ENCODE data around the gene GIMAP8.
"Not testable (repeated sequence)": the region's sequence is repeated elsewhere in the genome, so short reads cannot be mapped to it uniquely, and the experiment has no call there.

The GIMAP8 gene

DNA sequence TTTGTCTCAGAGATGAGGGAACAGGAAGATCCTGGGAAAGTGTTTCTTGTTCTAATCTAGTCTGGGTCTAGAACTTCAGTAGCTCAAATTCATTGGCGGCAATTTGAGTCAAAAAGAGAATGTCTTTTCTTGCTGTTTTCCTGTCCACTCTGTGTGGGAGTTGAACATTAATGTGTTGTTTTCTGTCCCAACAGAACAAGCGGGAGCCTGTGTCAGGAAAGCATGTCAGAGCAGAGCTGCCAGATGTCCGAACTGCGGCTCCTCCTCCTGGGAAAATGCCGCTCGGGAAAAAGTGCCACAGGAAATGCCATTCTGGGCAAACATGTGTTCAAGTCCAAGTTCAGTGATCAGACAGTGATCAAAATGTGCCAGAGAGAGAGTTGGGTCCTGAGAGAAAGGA lies 16.0 kb downstream of the GIMAP8 start:
- Histone ChIP-seq H3K36me3 (ENCODE audit: insufficient read depth, low read length) (no peaks in the 10 kb centered on the region), H2AFZ (ENCODE audit: low read length, unreplicated experiment) (no peak overlapping the region), H3K4me1 (ENCODE audit: control insufficient read depth, insufficient read depth, low read length, unreplicated experiment) (no peaks in the 10 kb centered on the region)

GRCh38 chr7:150468241-150468640 lies 17.8 kb downstream of the GIMAP8 start:
- Histone ChIP-seq H3K4me1 (ENCODE audit: control insufficient read depth, insufficient read depth, low read length, unreplicated experiment) (no peaks in the 10 kb centered on the region), H2AFZ (ENCODE audit: low read length, unreplicated experiment) (no peak overlapping the region), H3K36me3 (ENCODE audit: insufficient read depth, low read length) (no peaks in the 10 kb centered on the region), H3K4me3 (ENCODE audit: low read depth, low read length) (no peak overlapping the region), H3K27me3 (ENCODE audit: insufficient read depth, low read length) (no peaks in the 10 kb centered on the region), H3K79me2 (ENCODE audit: control insufficient read depth, insufficient read depth, low read length, unreplicated experiment) (no peaks in the 10 kb centered on the region), H3K27ac (ENCODE audit: low read depth, low read length) (no peak overlapping the region)

More for the DNA sequence above, 16.0 kb downstream of the GIMAP8 start:
- Histone ChIP-seq H3K27ac (ENCODE audit: low read depth, low read length) (no peak overlapping the region), H3K4me3 (ENCODE audit: low read depth, low read length) (no peak overlapping the region), H3K79me2 (ENCODE audit: control insufficient read depth, insufficient read depth, low read length, unreplicated experiment) (no peaks in the 10 kb centered on the region), H3K27me3 (ENCODE audit: insufficient read depth, low read length) (no peaks in the 10 kb centered on the region)

GRCh38 chr7:150471886-150472285 lies 21.5 kb downstream of the GIMAP8 start:
- H3K27ac ChIP-seq (ENCODE audit: low read depth, low read length) = no peak overlapping the region
- H3K27me3 ChIP-seq (ENCODE audit: insufficient read depth, low read length) = no peaks in the 10 kb centered on the region
- H3K4me1 ChIP-seq (ENCODE audit: control insufficient read depth, insufficient read depth, low read length, unreplicated experiment) = no peaks in the 10 kb centered on the region
- no peaks in the 10 kb centered on the region for H3K79me2 ChIP-seq (ENCODE audit: control insufficient read depth, insufficient read depth, low read length, unreplicated experiment)
- no peak overlapping the region for H3K4me3 ChIP-seq (ENCODE audit: low read depth, low read length)
- H2AFZ ChIP-seq (ENCODE audit: low read length, unreplicated experiment) = no peak overlapping the region
- no peaks in the 10 kb centered on the region for H3K36me3 ChIP-seq (ENCODE audit: insufficient read depth, low read length)

GRCh38 chr7:150473902-150474301 lies 23.5 kb downstream of the GIMAP8 start:
- peaks cover 6% of the 10 kb centered on the region; the same call in 1 of the 2 replicates for H3K27me3 ChIP-seq (ENCODE audit: insufficient read depth, low read length)
- H3K27ac ChIP-seq (ENCODE audit: low read depth, low read length) = no peak overlapping the region
- no peaks in the 10 kb centered on the region for H3K4me1 ChIP-seq (ENCODE audit: control insufficient read depth, insufficient read depth, low read length, unreplicated experiment)
- no peak overlapping the region for H2AFZ ChIP-seq (ENCODE audit: low read length, unreplicated experiment)
- H3K36me3 ChIP-seq (ENCODE audit: insufficient read depth, low read length) = no peaks in the 10 kb centered on the region
- H3K4me3 ChIP-seq (ENCODE audit: low read depth, low read length) = no peak overlapping the region
- no peaks in the 10 kb centered on the region for H3K79me2 ChIP-seq (ENCODE audit: control insufficient read depth, insufficient read depth, low read length, unreplicated experiment)

- Histone ChIP-seq H3K27me3 (ENCODE audit: insufficient read depth, low read length) (peaks cover 6% of the 10 kb centered on the region; the same call in 1 of the 2 replicates), H3K4me1 (ENCODE audit: control insufficient read depth, insufficient read depth, low read length, unreplicated experiment) (no peaks in the 10 kb centered on the region), H3K4me3 (ENCODE audit: low read depth, low read length) (no peak overlapping the region), H3K79me2 (ENCODE audit: control insufficient read depth, insufficient read depth, low read length, unreplicated experiment) (no peaks in the 10 kb centered on the region), H2AFZ (ENCODE audit: low read length, unreplicated experiment) (no peak overlapping the region), H3K36me3 (ENCODE audit: insufficient read depth, low read length) (no peaks in the 10 kb centered on the region), H3K27ac (ENCODE audit: low read depth, low read length) (no peak overlapping the region)
Observed at GRCh38 chr7:150476285-150476684, 25.9 kb downstream of the GIMAP8 start.

DNA sequence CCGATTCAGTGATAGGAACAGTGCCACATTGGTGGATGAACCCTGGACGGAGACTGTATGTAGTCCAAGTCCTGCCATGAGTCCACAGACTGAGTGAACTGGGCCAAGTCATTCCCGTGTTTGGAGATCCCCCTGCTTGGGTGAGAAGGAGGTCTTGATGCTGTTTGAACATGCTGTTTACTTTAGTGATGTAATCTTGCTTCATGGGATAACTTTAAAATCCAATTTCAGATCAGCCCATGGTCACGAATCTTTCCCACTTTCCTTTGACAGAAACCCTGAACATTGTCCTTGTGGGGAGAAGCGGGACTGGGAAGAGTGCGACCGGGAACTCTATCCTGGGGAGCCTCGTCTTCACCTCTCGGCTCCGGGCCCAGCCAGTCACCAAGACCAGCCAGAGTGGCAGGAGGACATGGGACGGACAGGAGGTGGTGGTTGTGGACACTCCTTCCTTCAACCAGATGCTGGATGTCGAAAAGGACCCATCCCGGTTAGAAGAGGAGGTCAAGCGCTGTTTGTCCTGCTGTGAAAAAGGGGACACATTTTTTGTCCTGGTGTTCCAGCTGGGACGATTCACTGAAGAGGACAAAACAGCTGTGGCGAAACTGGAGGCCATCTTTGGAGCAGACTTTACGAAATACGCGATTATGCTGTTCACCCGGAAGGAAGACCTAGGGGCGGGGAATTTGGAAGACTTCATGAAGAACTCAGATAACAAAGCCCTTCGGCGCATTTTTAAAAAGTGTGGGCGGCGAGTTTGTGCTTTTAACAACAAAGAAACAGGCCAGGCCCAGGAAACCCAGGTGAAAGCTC lies 26.6 kb downstream of the GIMAP8 start:
- Histone ChIP-seq H3K27me3 (ENCODE audit: insufficient read depth, low read length) (peaks cover 6% of the 10 kb centered on the region; the same call in 1 of the 2 replicates), H3K27ac (ENCODE audit: low read depth, low read length) (no peak overlapping the region), H2AFZ (ENCODE audit: low read length, unreplicated experiment) (no peak overlapping the region), H3K4me3 (ENCODE audit: low read depth, low read length) (no peak overlapping the region), H3K79me2 (ENCODE audit: control insufficient read depth, insufficient read depth, low read length, unreplicated experiment) (no peaks in the 10 kb centered on the region), H3K4me1 (ENCODE audit: control insufficient read depth, insufficient read depth, low read length, unreplicated experiment) (no peaks in the 10 kb centered on the region), H3K36me3 (ENCODE audit: insufficient read depth, low read length) (no peaks in the 10 kb centered on the region)

DNA sequence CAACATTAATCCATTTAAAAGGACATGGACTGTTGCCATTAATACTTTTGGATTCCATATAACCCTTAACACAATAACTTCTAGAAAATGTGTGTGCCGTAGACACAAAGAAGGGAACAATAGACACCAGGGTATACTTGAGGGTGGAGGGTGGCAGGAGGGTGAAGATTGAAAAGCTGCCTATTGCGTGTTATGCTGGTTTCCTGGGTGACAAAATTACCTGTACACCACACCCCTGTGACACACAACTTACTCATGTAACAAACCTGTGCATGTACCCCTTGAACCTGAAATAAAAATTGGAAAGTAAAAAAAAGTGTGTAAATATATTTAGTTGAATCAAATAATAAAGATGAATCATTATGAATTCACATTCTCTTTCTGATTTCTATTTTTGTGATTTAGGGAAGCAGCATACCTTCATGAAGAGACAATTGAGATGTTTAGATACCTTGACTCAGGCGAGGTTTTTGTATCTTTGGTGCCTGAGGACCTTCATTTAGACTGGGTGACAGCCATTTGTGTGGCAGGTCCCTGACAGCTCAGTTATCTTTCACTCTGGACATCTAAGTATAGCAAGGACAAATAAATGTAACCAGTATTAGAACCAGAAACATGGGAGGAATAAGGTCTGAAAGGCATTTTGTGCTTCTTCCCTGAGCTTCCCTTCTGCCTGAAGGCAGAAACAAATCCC lies 28.7 kb downstream of the GIMAP8 start:
- no peak overlapping the region for H2AFZ ChIP-seq (ENCODE audit: low read length, unreplicated experiment)
- no peak overlapping the region for H3K27ac ChIP-seq (ENCODE audit: low read depth, low read length)
- peaks cover 6% of the 10 kb centered on the region; the same call in 1 of the 2 replicates for H3K27me3 ChIP-seq (ENCODE audit: insufficient read depth, low read length)
- no peaks in the 10 kb centered on the region for H3K4me1 ChIP-seq (ENCODE audit: control insufficient read depth, insufficient read depth, low read length, unreplicated experiment)
- H3K79me2 ChIP-seq (ENCODE audit: control insufficient read depth, insufficient read depth, low read length, unreplicated experiment) = no peaks in the 10 kb centered on the region
- no peak overlapping the region for H3K4me3 ChIP-seq (ENCODE audit: low read depth, low read length)
- H3K36me3 ChIP-seq (ENCODE audit: insufficient read depth, low read length) = no peaks in the 10 kb centered on the region

DNA sequence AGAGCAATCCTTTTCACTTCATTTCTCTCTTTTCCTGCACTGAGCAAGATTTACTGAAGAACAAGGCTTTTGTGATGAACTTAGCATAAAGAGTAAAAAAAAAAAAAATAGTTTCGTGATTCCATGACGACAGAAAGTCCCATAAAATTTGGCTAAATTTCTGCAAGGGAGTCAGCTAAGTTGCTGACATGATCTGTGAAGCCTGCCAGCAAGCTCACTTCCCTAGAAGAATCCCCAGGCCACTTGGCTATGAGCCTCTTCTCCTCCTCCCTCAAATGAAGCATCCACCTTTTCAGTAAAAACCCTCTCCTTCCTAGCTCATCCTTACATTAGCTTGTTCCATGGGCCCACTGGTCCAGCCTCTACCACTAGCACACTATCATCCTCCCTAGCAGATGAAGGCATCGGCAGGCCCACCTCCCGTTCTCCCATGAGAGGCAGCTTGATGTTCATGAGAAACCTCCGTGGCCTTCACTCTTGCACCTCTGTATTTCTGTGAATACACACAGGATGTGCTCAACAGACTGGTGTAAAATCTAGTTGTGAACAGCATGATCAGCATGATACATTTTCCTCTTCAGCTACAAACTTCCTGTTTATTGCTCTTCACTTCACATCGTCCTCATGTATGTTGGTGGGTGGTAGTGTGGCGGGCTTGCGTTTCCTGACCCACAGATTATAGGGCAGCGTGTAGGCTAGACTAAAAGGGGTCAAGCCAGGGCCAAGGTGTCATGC lies 30.9 kb downstream of the GIMAP8 start:
- H3K36me3 ChIP-seq (ENCODE audit: insufficient read depth, low read length) = no peaks in the 10 kb centered on the region
- H3K79me2 ChIP-seq (ENCODE audit: control insufficient read depth, insufficient read depth, low read length, unreplicated experiment) = no peaks in the 10 kb centered on the region
- no peak overlapping the region for H2AFZ ChIP-seq (ENCODE audit: low read length, unreplicated experiment)
- H3K4me3 ChIP-seq (ENCODE audit: low read depth, low read length) = no peak overlapping the region
- H3K27ac ChIP-seq (ENCODE audit: low read depth, low read length) = no peak overlapping the region
- no peaks in the 10 kb centered on the region for H3K4me1 ChIP-seq (ENCODE audit: control insufficient read depth, insufficient read depth, low read length, unreplicated experiment)
- H3K27me3 ChIP-seq (ENCODE audit: insufficient read depth, low read length) = peaks cover 6% of the 10 kb centered on the region; the same call in 1 of the 2 replicates

DNA sequence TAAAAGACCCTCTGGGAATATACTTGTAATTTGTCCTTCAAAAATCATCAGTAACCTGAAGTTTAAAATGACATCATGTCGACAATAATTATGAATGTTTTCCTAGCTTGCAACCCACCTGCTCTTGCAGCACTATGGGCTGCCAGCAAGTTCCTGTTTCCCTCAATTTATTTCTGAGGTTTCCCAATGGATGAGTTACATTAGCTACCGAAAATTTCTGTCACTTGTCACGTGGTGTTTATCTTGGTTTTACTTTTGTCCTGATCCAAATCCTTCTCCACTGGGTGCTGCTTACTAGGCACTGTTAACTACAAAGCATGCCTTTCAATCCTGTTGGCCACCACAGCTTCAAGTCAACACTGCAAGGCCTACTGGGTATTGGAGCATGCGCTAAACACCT lies 31.5 kb downstream of the GIMAP8 start:
- H3K4me1 ChIP-seq (ENCODE audit: control insufficient read depth, insufficient read depth, low read length, unreplicated experiment) = no peaks in the 10 kb centered on the region
- H3K27ac ChIP-seq (ENCODE audit: low read depth, low read length) = no peak overlapping the region
- no peak overlapping the region for H2AFZ ChIP-seq (ENCODE audit: low read length, unreplicated experiment)
- H3K27me3 ChIP-seq (ENCODE audit: insufficient read depth, low read length) = peaks cover 6% of the 10 kb centered on the region; the same call in 1 of the 2 replicates
- no peaks in the 10 kb centered on the region for H3K36me3 ChIP-seq (ENCODE audit: insufficient read depth, low read length)
- H3K4me3 ChIP-seq (ENCODE audit: low read depth, low read length) = no peak overlapping the region
- H3K79me2 ChIP-seq (ENCODE audit: control insufficient read depth, insufficient read depth, low read length, unreplicated experiment) = no peaks in the 10 kb centered on the region

GRCh38 chr7:150483514-150483913 lies 33.1 kb downstream of the GIMAP8 start:
- not testable (repeated sequence) for H3K4me1 ChIP-seq (ENCODE audit: control insufficient read depth, insufficient read depth, low read length, unreplicated experiment); H3K4me3 ChIP-seq (ENCODE audit: low read depth, low read length); H3K36me3 ChIP-seq (ENCODE audit: insufficient read depth, low read length); H3K27me3 ChIP-seq (ENCODE audit: insufficient read depth, low read length); H3K79me2 ChIP-seq (ENCODE audit: control insufficient read depth, insufficient read depth, low read length, unreplicated experiment); H3K27ac ChIP-seq (ENCODE audit: low read depth, low read length); H2AFZ ChIP-seq (ENCODE audit: low read length, unreplicated experiment)
